GM18505 (cell line): ENCODE measurements around the gene ADIPOR1.

Experiments
- ATAC-seq: cut with Tn5 transposase; IDR thresholded peaks from one replicate; pipeline ENCODE4 v1.9.1; 2021; ENCODE audit not compliant: unreplicated experiment
- POLR2A ChIP-seq: IDR thresholded peaks from 4 replicates; pipeline ENCODE4 v1.6.1; 2011; ENCODE audit warnings: borderline replicate concordance; ENCODE audit not compliant: insufficient read depth, insufficient read length; ENCODE audit errors: extremely low read depth

Gene ADIPOR1

DNA sequence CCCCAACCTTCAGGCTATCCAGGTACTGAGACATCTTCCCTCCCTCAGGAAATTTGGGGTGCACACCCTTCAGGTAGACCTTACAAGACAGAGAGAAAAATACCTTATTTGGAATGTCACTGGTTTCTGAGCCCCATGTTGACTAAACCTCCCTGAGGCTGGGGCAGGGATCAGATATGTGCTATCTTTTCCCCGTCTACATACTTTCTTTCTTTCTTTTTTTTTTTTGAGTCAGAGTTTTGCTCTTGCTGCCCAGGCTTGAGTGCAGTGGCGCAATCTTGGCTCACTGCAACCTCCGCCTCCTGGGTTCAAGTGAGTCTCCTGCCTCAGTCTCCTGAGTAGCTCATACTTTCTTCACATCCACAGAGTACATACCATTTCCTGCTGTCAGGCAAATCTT lies 7.3 kb upstream of the ADIPOR1 start:
- ATAC-seq, result no peak
- no peak for TF ChIP-seq POLR2A

DNA sequence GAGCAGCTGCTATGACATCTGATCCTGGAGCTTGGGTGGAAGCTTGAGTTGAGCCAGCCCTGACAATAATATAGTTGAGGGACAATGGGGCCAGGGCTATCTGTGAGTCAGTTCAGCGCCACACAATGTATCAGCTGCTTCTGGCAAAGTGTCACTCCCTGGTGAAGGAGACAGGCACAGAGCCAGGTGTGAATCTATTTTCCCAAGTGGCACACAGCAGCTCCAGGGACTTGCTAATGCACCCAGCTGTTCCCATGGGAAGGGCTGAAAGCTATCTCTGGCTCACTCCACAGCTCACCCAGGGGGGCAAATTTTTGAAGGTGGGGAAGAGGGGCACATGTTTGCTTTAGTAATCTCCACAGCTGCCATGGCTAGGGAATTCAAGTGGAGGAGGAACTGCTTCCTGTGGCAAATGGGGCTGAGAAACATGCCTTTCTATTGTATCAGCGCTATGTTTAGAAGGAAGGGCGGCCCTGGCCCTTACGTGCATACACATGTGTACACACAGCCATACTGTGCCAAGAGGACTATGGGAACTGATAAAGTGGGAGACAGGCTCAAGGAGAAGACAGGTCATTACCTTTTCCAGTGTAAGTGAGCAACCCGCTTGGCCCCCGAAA lies 6.8 kb upstream of the ADIPOR1 start:
- ATAC-seq, result no peak
- no peak for TF ChIP-seq POLR2A

DNA sequence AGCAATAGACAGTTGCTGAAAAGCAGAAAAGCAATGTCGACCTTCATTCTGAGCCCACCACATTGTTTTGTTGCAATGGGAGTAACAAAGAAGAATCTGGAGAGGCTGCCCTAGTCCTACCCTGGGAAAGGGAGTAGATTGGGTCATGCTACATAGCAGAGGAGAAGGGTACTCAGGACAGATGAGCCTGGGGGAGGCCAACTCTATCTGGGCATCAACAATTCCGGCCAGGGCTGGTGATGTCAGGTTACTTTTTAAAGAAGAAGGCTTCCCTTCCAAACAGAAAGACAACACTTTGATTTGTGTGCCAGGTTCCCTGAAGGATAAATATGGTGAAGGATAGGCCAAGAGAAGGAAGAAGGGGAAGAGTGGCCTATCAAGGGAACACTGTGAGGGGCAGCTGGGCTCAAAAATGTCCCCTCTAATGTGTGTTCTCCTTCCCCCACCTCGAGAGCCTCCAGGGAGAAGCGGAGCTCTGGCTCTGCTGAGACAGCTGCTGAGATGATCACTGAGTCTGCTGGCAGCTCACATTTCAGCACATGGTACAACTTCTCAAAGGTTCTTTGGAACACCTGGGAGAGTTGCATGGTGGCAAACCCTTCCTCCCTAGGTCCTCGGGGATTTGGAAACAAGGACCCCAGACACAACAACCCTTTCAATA lies 3.2 kb upstream of the ADIPOR1 start:
- TF ChIP-seq POLR2A, result no peak
- no peak for ATAC-seq

DNA sequence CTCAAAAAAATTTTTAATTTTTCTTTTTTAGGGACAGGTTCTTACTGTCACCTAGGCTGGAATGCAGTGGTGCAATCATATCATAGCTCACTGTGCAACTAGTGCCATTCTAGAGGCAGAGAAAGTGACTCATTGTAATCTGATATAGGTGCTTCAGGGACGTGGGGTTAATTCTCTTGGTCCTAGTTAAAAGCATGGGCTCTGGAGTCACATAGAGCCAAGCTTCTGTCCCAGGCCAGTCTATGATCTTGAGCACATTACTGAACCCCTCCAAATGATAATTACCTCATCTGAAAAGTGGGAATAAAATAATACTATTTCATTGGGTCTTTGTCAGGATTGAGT lies 1.1 kb upstream of the ADIPOR1 start:
- ATAC-seq, result no peak
- no peak for TF ChIP-seq POLR2A

DNA sequence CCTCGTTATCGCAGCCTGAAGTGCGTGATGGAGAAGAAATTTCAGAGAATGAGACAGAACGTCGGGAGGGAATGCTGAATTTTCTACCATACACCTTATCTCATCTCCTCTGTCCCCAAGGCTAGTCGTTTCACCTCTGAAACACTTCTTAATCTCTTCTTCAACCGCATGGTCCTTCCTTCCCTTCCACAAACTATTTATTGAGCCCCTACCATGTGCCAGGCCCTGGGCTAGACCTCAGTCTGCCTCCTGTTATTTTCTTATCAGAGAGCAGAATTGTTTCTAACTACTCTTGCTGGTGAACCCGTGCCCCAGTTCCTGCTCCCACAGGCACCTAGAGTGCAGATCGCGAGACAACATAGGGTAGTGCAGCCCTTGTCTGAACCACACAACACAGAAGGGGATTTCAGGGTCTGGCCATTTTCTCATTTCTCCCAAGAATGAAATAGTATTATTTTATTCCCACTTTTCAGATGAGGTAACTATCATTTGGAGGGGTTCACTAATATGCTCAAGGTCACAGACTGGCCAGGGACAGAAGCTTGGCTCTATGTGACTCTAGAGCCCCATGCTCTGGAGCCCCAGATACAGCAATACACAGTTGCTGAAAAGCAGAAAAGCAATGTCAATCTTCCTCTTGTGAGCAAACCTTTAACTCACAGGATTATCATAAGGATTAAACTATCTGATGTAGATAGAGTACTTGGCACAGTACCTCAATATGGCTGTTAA lies 598 bp upstream of the ADIPOR1 start:
- no peak for ATAC-seq
- no peak for TF ChIP-seq POLR2A

DNA sequence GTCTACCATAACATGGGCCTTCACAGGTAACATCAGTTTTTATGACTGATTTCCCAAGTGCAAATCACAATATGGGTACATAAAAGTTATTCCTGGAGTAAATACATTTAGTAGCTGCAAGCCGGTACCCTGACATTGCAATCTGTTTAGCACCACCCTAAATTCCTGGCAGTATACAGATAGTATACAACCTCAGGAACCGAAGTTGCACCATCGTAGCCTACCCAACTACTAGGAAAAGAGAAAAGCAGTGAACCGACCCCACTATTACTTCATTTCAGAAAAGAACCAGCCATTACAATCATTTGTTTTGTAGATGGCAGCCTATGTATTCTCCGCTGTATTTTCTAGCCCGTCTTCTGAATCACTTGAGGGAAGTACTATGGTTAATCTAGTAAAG lies 1.1 kb downstream of the ADIPOR1 start:
- ATAC-seq, result no peak
- TF ChIP-seq POLR2A, result no peak

DNA sequence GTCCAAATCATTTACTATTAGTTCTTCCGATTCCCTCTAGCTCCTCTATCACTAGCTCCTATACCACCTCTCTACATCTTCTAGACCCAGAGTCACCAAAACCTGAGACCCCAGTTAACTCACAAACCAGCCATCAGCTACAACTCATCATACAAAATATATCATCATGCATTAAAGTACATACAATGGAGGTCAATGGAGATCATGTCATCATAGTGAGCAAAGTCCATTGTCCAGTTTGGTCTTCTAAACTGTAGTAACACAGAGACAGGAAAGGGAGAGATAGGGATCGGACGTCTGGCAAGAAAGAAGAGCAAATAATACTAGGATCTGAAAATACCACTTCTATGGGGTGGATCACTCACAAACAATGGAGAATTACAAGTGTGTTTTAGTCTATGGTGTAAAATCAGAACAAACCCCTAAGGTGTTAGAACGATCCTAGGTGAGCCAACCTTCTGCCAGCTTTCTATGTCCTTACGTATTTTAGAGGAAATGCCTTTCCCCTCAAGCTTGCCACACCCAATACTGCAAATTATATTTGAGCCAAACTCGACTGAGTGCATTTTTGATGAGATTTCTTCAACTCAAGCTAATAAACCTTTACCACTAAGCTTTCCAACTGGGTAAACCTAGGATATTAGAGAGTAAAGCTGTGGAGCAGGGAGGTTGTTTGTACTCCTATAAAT lies 3.9 kb downstream of the ADIPOR1 start:
- no peak for TF ChIP-seq POLR2A
- ATAC-seq, result no peak

DNA sequence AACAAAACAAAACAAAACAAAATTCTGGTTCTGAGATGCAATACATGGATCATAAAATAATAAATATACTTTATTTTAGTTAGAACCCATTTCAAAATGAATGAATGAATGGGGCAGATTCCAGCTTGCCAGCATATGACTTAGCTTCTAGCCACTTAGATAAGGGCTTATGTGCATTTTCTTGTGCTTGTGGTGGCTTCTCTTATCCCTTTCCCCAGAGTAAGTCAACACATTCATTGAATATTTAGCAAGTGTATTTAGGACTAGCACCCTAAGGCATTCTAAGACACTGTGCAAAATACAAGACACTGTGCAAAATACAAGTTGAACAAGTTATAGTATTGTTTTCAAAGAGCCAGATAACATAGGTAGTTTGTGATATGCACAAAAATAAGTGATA lies 4.7 kb downstream of the ADIPOR1 start:
- no peak for TF ChIP-seq POLR2A

DNA sequence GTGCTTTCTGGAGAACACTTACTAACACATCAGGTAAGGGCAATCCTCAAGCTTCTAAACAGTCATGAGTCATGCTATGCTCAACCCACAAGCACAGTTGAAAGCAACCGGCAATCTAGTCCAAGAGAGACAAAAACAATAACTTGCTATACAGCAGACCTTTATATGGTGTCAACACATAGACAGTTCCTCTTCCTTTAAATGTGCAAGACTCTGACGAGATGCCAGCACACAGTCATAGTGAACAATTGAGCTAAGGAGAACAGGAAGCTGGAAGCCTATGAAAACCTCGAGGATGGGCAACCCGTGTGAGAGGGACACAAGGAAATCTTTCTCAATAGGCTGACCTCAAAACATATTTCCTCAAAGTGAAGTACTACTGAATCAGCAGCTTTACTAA lies 5.3 kb downstream of the ADIPOR1 start:
- no peak for ATAC-seq
- no peak for TF ChIP-seq POLR2A

More for the DNA sequence above, 4.7 kb downstream of the ADIPOR1 start:
- ATAC-seq, result no peak

DNA sequence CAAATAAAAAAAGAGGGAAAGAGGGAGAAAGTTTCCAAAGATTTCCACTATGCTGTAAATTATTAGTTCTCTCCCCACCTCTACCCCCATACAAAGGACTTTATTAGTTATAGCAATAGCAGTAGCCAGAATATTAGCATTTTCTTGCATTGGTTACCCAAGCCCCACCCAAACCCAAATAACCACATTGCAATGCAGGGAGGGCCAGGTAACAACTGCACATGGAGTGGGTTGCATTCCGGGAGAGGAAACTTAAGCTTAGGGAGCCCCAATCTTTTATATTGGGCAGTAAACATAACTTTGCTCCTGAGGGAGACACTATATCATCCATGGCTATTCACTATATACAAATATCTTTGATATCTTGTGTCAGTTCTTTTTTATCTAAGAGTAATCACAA lies 6.0 kb downstream of the ADIPOR1 start:
- no peak for ATAC-seq
- TF ChIP-seq POLR2A, result no peak

DNA sequence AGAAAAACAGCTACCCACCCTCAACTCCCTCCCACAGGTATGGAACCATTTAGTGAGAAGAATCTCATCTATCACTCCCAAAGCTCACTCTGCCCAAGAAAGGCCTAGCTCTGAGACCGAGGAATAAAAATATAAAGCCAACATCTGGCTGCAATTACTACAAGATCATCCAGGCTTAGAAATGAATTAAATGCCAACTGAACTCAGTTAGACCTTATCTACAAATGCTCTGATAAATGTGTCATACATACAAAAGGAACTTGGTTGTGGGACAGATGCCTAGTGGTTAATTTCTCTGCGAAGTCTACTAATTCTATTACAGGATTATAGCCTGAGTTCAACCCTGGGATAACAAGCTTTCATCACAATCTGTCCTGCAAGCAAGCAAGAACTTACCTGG lies 6.7 kb downstream of the ADIPOR1 start:
- ATAC-seq, result no peak
- TF ChIP-seq POLR2A, result no peak

DNA sequence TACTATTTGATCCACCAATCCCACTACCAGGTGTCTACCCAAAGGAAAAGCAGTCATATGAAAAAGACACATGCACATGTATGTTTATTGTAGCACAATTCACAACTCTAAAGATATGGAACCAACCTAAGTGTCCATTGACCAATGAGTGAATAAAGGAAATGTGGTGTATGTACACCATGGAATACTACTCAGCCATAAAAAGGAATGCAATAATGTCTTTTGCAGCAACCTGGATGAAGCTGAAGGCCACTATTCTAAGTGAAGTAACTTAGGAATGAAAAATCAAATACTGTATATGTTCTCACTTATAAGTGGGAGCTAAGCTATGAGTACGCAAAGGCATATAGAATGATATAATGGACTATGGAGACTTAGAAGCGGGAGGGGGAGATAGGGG lies 12.6 kb downstream of the ADIPOR1 start:
- ATAC-seq, result no peak
- TF ChIP-seq POLR2A, result no peak

DNA sequence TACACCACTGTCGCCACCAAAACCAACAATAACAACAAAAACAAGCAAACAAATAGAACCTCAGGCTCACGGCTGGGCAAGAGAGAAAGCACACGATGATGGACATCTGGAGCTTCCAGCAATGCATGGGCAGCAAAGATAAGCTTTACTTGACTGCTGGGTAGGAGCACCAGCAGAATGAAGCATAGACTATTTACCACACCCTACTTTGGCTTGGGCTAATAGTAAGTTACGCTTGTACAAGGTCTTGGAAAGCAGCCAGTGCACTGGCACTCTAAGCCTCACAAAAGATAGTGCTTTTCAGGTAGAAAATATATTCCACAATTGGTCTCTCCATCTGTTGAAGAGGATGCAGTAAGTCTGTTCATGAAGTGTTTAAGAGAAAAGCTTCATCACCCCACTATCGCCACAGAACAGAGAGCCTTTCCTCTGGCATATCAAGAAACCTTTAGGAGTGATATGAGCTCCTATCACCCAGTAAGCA lies 13.6 kb downstream of the ADIPOR1 start:
- ATAC-seq, result no peak
- no peak for TF ChIP-seq POLR2A
